H9 (cell line): ENCODE data around the gene ZRANB1. TPM values are rescaled to one million over a fixed set of nuclear protein-coding genes. Genes with fewer than 3 reads are reported as not detected.

Experiments
- DNase-seq: peaks from one replicate; pipeline ENCODE4 v3.0.0-alpha.2; 2017
- H2AFZ ChIP-seq: one replicate; pipeline ENCODE4 v1.6.1; 2013; ENCODE audit warnings: mild to moderate bottlenecking, low read length, control low read depth, moderate library complexity
- H2AK5ac ChIP-seq: 2 replicates; pipeline ENCODE4 v1.6.1; 2013; ENCODE audit warnings: low read length, control low read depth, mixed read lengths; ENCODE audit not compliant: insufficient read length
- H2BK120ac ChIP-seq: one replicate; pipeline ENCODE4 v1.6.1; 2013; ENCODE audit warnings: low read depth, mild to moderate bottlenecking, low read length, control low read depth, inconsistent platforms; ENCODE audit not compliant: poor library complexity, severe bottlenecking
- H2BK12ac ChIP-seq: 2 replicates; pipeline ENCODE4 v1.6.1; 2013; ENCODE audit warnings: low read length, control low read depth, mixed read lengths, low read depth; ENCODE audit not compliant: insufficient read length
- H2BK15ac ChIP-seq: 2 replicates; pipeline ENCODE4 v1.6.1; 2013; ENCODE audit warnings: low read depth, low read length, control low read depth
- H2BK20ac ChIP-seq: one replicate; pipeline ENCODE4 v1.6.1; 2013; ENCODE audit warnings: low read depth, mild to moderate bottlenecking, low read length, control low read depth, inconsistent platforms; ENCODE audit not compliant: poor library complexity, severe bottlenecking
- H2BK5ac ChIP-seq: 2 replicates; pipeline ENCODE4 v1.6.1; 2013; ENCODE audit warnings: low read length, control low read depth, mixed read lengths; ENCODE audit not compliant: insufficient read length
- H3K14ac ChIP-seq: 2 replicates; pipeline ENCODE4 v1.6.1; 2013; ENCODE audit warnings: low read length, control low read depth; ENCODE audit not compliant: insufficient read depth
- H3K18ac ChIP-seq: 2 replicates; pipeline ENCODE4 v1.6.1; 2013; ENCODE audit warnings: low read depth, mild to moderate bottlenecking, mixed read lengths, low read length, control low read depth; ENCODE audit not compliant: insufficient read length
- H3K23ac ChIP-seq: 2 replicates; pipeline ENCODE4 v1.6.1; 2013; ENCODE audit warnings: low read length, control low read depth, mixed read lengths, low read depth; ENCODE audit not compliant: insufficient read length
- H3K23me2 ChIP-seq: 2 replicates; pipeline ENCODE4 v1.6.1; 2013; ENCODE audit warnings: low read depth, mild to moderate bottlenecking, mixed read lengths, low read length, control low read depth; ENCODE audit not compliant: insufficient read length, poor library complexity, severe bottlenecking
- H3K27ac ChIP-seq: 2 replicates; pipeline ENCODE4 v1.5.1; 2013; ENCODE audit warnings: low read length, control low read depth, mixed read lengths, low read depth; ENCODE audit not compliant: insufficient read length
- H3K27me3 ChIP-seq: 2 replicates; pipeline ENCODE4 v1.6.1; 2013; ENCODE audit warnings: low read length, control low read depth, inconsistent platforms; ENCODE audit not compliant: insufficient read depth
- H3K4ac ChIP-seq: 2 replicates; pipeline ENCODE4 v1.6.1; 2013; ENCODE audit warnings: low read depth, mild to moderate bottlenecking, control low read depth, inconsistent platforms, low read length, moderate library complexity
- H3K4me1 ChIP-seq: 2 replicates; pipeline ENCODE4 v1.6.1; 2013; ENCODE audit warnings: low read length, control low read depth, inconsistent platforms; ENCODE audit not compliant: insufficient read depth
- H3K4me2 ChIP-seq: 2 replicates; pipeline ENCODE4 v1.6.1; 2013; ENCODE audit warnings: low read length, control low read depth, mixed read lengths; ENCODE audit not compliant: insufficient read length, insufficient read depth
- H3K56ac ChIP-seq: 2 replicates; pipeline ENCODE4 v1.6.1; 2013; ENCODE audit warnings: low read depth, mild to moderate bottlenecking, mixed read lengths, low read length, control low read depth; ENCODE audit not compliant: insufficient read length
- H3K79me1 ChIP-seq: 2 replicates; pipeline ENCODE4 v1.6.1; 2013; ENCODE audit warnings: low read depth, mild to moderate bottlenecking, moderate library complexity, low read length, control low read depth, inconsistent platforms; ENCODE audit not compliant: insufficient read depth, poor library complexity, severe bottlenecking
- H3K79me2 ChIP-seq: 2 replicates; pipeline ENCODE4 v1.6.1; 2013; ENCODE audit warnings: low read length, control low read depth, inconsistent platforms; ENCODE audit not compliant: insufficient read depth
- H3K9ac ChIP-seq: 2 replicates; pipeline ENCODE4 v1.6.1; 2013; ENCODE audit warnings: low read length, control low read depth, mixed read lengths; ENCODE audit not compliant: insufficient read length; ENCODE audit errors: extremely low read depth
- H3K9me3 ChIP-seq: one replicate; pipeline ENCODE4 v1.6.1; 2013; ENCODE audit warnings: low read depth, low read length, inconsistent platforms; ENCODE audit not compliant: control insufficient read depth
- H3T11ph ChIP-seq: one replicate; pipeline ENCODE4 v1.6.1; 2013; ENCODE audit warnings: mild to moderate bottlenecking, low read length, control low read depth, inconsistent platforms
- H4K20me1 ChIP-seq: one replicate; pipeline ENCODE4 v1.6.1; 2013; ENCODE audit not compliant: control insufficient read depth, insufficient read length, insufficient read depth
- H4K5ac ChIP-seq: 2 replicates; pipeline ENCODE4 v1.6.1; 2013; ENCODE audit warnings: low read depth, mild to moderate bottlenecking, mixed read lengths, low read length, control low read depth; ENCODE audit not compliant: insufficient read length
- H4K8ac ChIP-seq: replicated peaks from 2 replicates; pipeline ENCODE4 v1.6.1; 2013; ENCODE audit warnings: low read length, control low read depth, mixed read lengths, low read depth; ENCODE audit not compliant: insufficient read length
- H4K91ac ChIP-seq: 2 replicates; pipeline ENCODE4 v1.6.1; 2013; ENCODE audit warnings: low read depth, mild to moderate bottlenecking, moderate library complexity, mixed read lengths, low read length, control low read depth; ENCODE audit not compliant: insufficient read length
- H3K27ac Mint-ChIP-seq, 3 experiments: 2 replicates in 2 of 3; 3 replicates in 1 of 3; pipeline ENCODE4 v1.8.0; 2020 to 2021; ENCODE audit warnings: mixed read lengths in 3 of 3, mild to moderate bottlenecking in 1 of 3, moderate library complexity in 1 of 3
- H3K27me3 Mint-ChIP-seq: 2 replicates; pipeline ENCODE4 v1.8.0; 2021; ENCODE audit warnings: low read depth, mild to moderate bottlenecking, moderate library complexity, mixed read lengths
- H3K36me3 Mint-ChIP-seq, 3 experiments: 2 replicates in 2 of 3; 3 replicates in 1 of 3; pipeline ENCODE4 v1.8.0; 2020 to 2021; ENCODE audit warnings: low read depth in 3 of 3, mixed read lengths in 3 of 3; ENCODE audit not compliant: insufficient read depth in 1 of 3
- H3K4me1 Mint-ChIP-seq, 2 experiments: 2 replicates each; pipeline ENCODE4 v1.8.0; 2020; ENCODE audit warnings: mixed read lengths in 2 of 2
- H3K4me3 Mint-ChIP-seq, 2 experiments: 2 replicates in 1 of 2; 3 replicates in 1 of 2; pipeline ENCODE4 v1.8.0; 2020 to 2021; ENCODE audit warnings: mild to moderate bottlenecking in 2 of 2, mixed read lengths in 2 of 2, moderate library complexity in 1 of 2
- H3K9me3 Mint-ChIP-seq, 2 experiments: 2 replicates in 1 of 2; 3 replicates in 1 of 2; pipeline ENCODE4 v1.8.0; 2020; ENCODE audit warnings: mild to moderate bottlenecking in 2 of 2, mixed read lengths in 2 of 2, moderate library complexity in 1 of 2
- CTCF ChIP-seq: fragments of 200-600 bp; sonication (generic); conservative IDR thresholded peaks from 3 replicates; pipeline ENCODE4 v1.8.0; 2021; ENCODE audit warnings: antibody characterized with exemption, mild to moderate bottlenecking
- WGBS: extraction: QIAGEN DNeasy Blood & Tissue Kit; methylation state at CpG from one replicate; pipeline ENCODE4 v1.1.7; 2013; ENCODE audit warnings: missing lambda C conversion rate, low lambda C conversion rate, mixed read lengths; ENCODE audit not compliant: insufficient read length; ENCODE audit errors: extremely low coverage; 5-methylcytosine and 5-hydroxymethylcytosine counted together
- total RNA-seq: library from RNA; stranded (reverse); gene quantifications from 2 replicates; pipeline ENCODE4 v1.2.1, GENCODE V29; 2021

ZRANB1 gene
- total RNA-seq, 1 experiment from 2014 or later, result 17.4 TPM

- H2AK5ac ChIP-seq, result no peak overlapping the region
- Mint-ChIP-seq H3K4me3 (no peak overlapping the region), H3K9me3 (no peaks in the 10 kb centered on the region), H3K4me1 (peaks cover 11 to 17% of the 10 kb centered on the region in 2 experiments), H3K27me3 (no peaks in the 10 kb centered on the region), H3K36me3 (peaks cover 2 to 8% (median 7%) of the 10 kb centered on the region in 3 experiments; a peak in 6 of 7 replicates), H3K27ac (no peak overlapping the region)
- H3K23me2 ChIP-seq, result no peaks in the 10 kb centered on the region
- H2BK5ac ChIP-seq, result no peak overlapping the region
- no peaks in the 10 kb centered on the region for H4K20me1 ChIP-seq
- H3K27ac ChIP-seq, result no peak overlapping the region
- H3T11ph ChIP-seq, result no peak overlapping the region
- H3K9me3 ChIP-seq, result no peaks in the 10 kb centered on the region
- no peak for DNase-seq
- no peak overlapping the region for H2BK12ac ChIP-seq
- H3K79me1 ChIP-seq, result peaks cover 14% of the 10 kb centered on the region
- no peak overlapping the region for H3K23ac ChIP-seq
- WGBS, result no CpG with 5 or more reads among the region's 3 CpGs
- no peak overlapping the region for H3K4me2 ChIP-seq
- H2BK15ac ChIP-seq, result no peak overlapping the region
- H4K5ac ChIP-seq, result no peak overlapping the region
- H3K79me2 ChIP-seq, result peaks cover 11% of the 10 kb centered on the region; the same call in 1 of the 2 replicates
- no peak overlapping the region for H3K56ac ChIP-seq
- H3K9ac ChIP-seq, result no peak overlapping the region
- H3K4ac ChIP-seq, result no peak overlapping the region
- no peaks in the 10 kb centered on the region for H3K4me1 ChIP-seq
- no peak overlapping the region for H3K18ac ChIP-seq
- H2BK120ac ChIP-seq, result no peak overlapping the region
- no peak overlapping the region for H4K8ac ChIP-seq
- H2BK20ac ChIP-seq, result no peak overlapping the region
- H2AFZ ChIP-seq, result no peak overlapping the region
- no peak overlapping the region for H4K91ac ChIP-seq
- H3K14ac ChIP-seq, result no peak overlapping the region
- no peaks in the 10 kb centered on the region for H3K27me3 ChIP-seq
- TF ChIP-seq CTCF, result no peak
Measured at GRCh38 chr10:124962421-124962820, 20.5 kb downstream of the ZRANB1 start.
